ENCODE results near the gene RMDN3. TPM values are rescaled to one million over a fixed set of nuclear protein-coding genes. Genes with fewer than 3 reads are reported as not detected.

Gene RMDN3
- total and polyA plus RNA-seq, 2 of the 13 experiments (the other 11 are each of a cell fraction or from before 2014, with no cell fraction given) = 16.8 to 19.5 TPM

DNA sequence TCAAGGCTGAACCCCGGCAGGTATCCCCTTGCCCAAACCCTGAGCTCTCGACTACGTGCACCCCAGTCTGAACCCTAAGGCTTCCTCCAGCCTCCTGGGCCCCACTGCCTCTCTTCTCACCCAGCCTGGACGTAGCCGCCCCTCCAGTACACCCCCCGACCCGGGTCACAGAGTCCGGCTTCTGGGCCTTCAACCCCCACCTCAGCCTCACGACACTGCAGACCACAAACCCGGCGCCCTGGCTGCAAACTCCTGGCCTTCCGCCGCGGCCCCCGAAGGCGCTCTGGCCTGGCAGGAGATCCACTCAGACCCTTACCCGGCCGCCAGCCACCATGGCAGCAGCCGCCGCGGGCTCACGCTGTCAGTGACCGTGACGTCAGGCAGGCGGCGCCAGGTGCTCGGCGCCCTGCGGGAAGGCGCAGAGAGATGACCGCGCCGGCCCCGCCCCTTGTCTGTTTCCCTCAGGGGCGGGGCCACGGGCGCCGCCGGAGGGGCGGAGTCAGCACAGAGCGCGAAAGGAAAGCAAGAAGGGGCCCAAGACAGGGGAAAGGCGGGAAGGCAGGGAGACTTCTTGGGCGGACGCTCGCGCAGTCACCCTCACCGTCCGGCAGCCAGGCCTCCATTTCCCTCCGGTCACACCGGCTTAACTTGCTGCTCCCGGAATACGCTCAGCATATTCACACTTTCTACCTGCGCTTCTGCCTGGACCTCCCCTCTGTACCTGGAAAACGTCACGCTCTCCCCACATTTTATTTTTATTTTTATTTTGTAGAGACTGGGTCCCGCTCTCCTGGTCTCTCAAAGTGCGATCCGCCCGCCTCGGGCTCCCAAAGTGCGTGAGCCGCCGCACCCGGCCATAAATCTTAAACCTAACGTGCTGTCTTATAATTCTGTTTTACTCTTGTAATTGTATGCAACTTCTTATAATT lies at the start of gene RMDN3 (continued):
- TF ChIP-seq ZNF747 (CRISPR knock-in tag; IDR thresholded peaks at IDR 0.05; ENCODE audit: borderline replicate concordance) (no peak), HOXA7 (CRISPR knock-in tag; IDR thresholded peaks at IDR 0.05) (no peak), RNF219 (CRISPR knock-in tag; IDR thresholded peaks at IDR 0.05) (no peak), ZNF790 (CRISPR knock-in tag; IDR thresholded peaks at IDR 0.05; ENCODE audit: borderline replicate concordance) (0 out of 2 replicates have a peak, but pooled peaks have one; percentile 42), PRDM4 (CRISPR knock-in tag; IDR thresholded peaks at IDR 0.05; ENCODE audit: borderline replicate concordance) (no peak), AKNA (CRISPR knock-in tag; IDR thresholded peaks at IDR 0.05; ENCODE audit: borderline replicate concordance) (no peak), CENPX (CRISPR knock-in tag; IDR thresholded peaks at IDR 0.05) (no peak), POLR2AphosphoS2 (IDR thresholded peaks at IDR 0.05; ENCODE audit: low read depth, low read length) (no peak), KDM1A (CRISPR knock-in tag; IDR thresholded peaks at IDR 0.05) (no peak), TBP (CRISPR knock-in tag; IDR thresholded peaks at IDR 0.05) (no peak), RARG (CRISPR knock-in tag; IDR thresholded peaks at IDR 0.05; ENCODE audit: low read depth) (no peak), KLF15 (CRISPR knock-in tag; IDR thresholded peaks at IDR 0.05; ENCODE audit: borderline replicate concordance) (no peak)
- TF ChIP-seq, protein P1, sequence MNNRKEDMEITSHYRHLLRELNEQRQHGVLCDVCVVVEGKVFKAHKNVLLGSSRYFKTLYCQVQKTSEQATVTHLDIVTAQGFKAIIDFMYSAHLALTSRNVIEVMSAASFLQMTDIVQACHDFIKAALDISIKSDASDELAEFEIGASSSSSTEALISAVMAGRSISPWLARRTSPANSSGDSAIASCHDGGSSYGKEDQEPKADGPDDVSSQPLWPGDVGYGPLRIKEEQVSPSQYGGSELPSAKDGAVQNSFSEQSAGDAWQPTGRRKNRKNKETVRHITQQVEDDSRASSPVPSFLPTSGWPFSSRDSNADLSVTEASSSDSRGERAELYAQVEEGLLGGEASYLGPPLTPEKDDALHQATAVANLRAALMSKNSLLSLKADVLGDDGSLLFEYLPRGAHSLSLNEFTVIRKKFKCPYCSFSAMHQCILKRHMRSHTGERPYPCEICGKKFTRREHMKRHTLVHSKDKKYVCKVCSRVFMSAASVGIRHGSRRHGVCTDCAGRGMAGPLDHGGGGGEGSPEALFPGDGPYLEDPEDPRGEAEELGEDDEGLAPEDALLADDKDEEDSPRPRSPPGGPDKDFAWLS (CRISPR knock-in tag; IDR thresholded peaks at IDR 0.05; ENCODE audit: borderline replicate concordance) = 0 out of 2 replicates have a peak, but pooled peaks have one; percentile 47
- TF ChIP-seq, protein P2, sequence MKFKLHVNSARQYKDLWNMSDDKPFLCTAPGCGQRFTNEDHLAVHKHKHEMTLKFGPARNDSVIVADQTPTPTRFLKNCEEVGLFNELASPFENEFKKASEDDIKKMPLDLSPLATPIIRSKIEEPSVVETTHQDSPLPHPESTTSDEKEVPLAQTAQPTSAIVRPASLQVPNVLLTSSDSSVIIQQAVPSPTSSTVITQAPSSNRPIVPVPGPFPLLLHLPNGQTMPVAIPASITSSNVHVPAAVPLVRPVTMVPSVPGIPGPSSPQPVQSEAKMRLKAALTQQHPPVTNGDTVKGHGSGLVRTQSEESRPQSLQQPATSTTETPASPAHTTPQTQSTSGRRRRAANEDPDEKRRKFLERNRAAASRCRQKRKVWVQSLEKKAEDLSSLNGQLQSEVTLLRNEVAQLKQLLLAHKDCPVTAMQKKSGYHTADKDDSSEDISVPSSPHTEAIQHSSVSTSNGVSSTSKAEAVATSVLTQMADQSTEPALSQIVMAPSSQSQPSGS (CRISPR knock-in tag; IDR thresholded peaks at IDR 0.05) = peak; percentile 70

Data from HepG2 (cell line).